GM19438 (cell line): ENCODE results near the gene TIGD4.

Source experiments
- ATAC-seq: cut with Tn5 transposase; IDR thresholded peaks from one replicate; pipeline ENCODE4 v1.9.1; 2021; ENCODE audit warnings: low read depth; ENCODE audit not compliant: unreplicated experiment

The TIGD4 gene

GRCh38 chr4:152727784-152728183 is 51.7 kb downstream of the TIGD4 start:
- no peak for ATAC-seq

- no peak for ATAC-seq
Measured at GRCh38 chr4:152724494-152724893, 55.0 kb downstream of the TIGD4 start.

- ATAC-seq: no peak
Measured at GRCh38 chr4:152723236-152723635, 56.3 kb downstream of the TIGD4 start.

GRCh38 chr4:152719801-152720556 is 59.6 kb downstream of the TIGD4 start:
- ATAC-seq: no peak
